ENCODE data around the gene GPA33. TPM values are rescaled to one million over a fixed set of nuclear protein-coding genes. Genes with fewer than 3 reads are reported as not detected.

GPA33 gene
- total RNA-seq, 1 experiment from 2014 or later: not detected

GRCh38 chr1:167111868-167112709, 21.9 kb upstream of the GPA33 start:
- Histone ChIP-seq H2BK12ac (ENCODE audit: insufficient read length, low read depth, low read length) (no peak overlapping the region), H3K79me1 (ENCODE audit: insufficient read depth, low read depth, low read length, poor library complexity, severe bottlenecking) (no peaks in the 10 kb centered on the region), H3K27me3 (ENCODE audit: insufficient read depth, low read length) (no peaks in the 10 kb centered on the region), H3K9me3 (ENCODE audit: control insufficient read depth, low read depth, low read length) (no peaks in the 10 kb centered on the region), H3K27ac (ENCODE audit: insufficient read length, low read depth, low read length) (no peak overlapping the region), H2BK20ac (ENCODE audit: low read depth, low read length, poor library complexity, severe bottlenecking) (no peak overlapping the region), H2BK120ac (ENCODE audit: low read depth, low read length, poor library complexity, severe bottlenecking) (no peak overlapping the region), H4K20me1 (ENCODE audit: control insufficient read depth, insufficient read depth, insufficient read length) (no peaks in the 10 kb centered on the region), H2BK15ac (ENCODE audit: low read depth, low read length) (no peak overlapping the region), H2BK5ac (ENCODE audit: insufficient read length, low read length) (no peak overlapping the region), H3K79me2 (ENCODE audit: insufficient read depth, low read length) (no peaks in the 10 kb centered on the region), H4K8ac (replicated peaks; ENCODE audit: insufficient read length, low read depth, low read length) (no peak overlapping the region), H2AFZ (ENCODE audit: low read length) (no peak overlapping the region), H3K9ac (ENCODE audit: extremely low read depth, insufficient read length, low read length) (no peak overlapping the region), H4K91ac (ENCODE audit: insufficient read length, low read depth, low read length) (no peak overlapping the region), H3T11ph (ENCODE audit: low read length) (no peak overlapping the region), H2AK5ac (ENCODE audit: insufficient read length, low read length) (no peak overlapping the region), H3K18ac (ENCODE audit: insufficient read length, low read depth, low read length) (no peak overlapping the region), H3K4ac (ENCODE audit: low read depth, low read length) (no peak overlapping the region), H3K56ac (ENCODE audit: insufficient read length, low read depth, low read length) (no peak overlapping the region), H4K5ac (ENCODE audit: insufficient read length, low read depth, low read length) (no peak overlapping the region), H3K4me2 (ENCODE audit: insufficient read depth, insufficient read length, low read length) (no peak overlapping the region), H3K23me2 (ENCODE audit: insufficient read length, low read depth, low read length, poor library complexity, severe bottlenecking) (no peaks in the 10 kb centered on the region), H3K14ac (ENCODE audit: insufficient read depth, low read length) (no peak overlapping the region), H3K4me1 (ENCODE audit: insufficient read depth, low read length) (0 out of 2 replicates have a peak, but pooled peaks cover 2% of the 10 kb centered on the region), H3K23ac (ENCODE audit: insufficient read length, low read depth, low read length) (no peak overlapping the region)
- Mint-ChIP-seq H3K27me3 (ENCODE audit: low read depth) (peaks cover 2% of the 10 kb centered on the region; the same call in 1 of the 2 replicates), H3K4me3 (no peak overlapping the region), H3K4me1 (peaks cover 25 to 28% of the 10 kb centered on the region in 2 experiments), H3K36me3 (ENCODE audit: insufficient read depth in 1 of 3, low read depth in 3 of 3) (peaks cover 0 to 3% (median 0%) of the 10 kb centered on the region in 3 experiments; a peak in 1 of 7 replicates), H3K9me3 (no peaks in the 10 kb centered on the region; a peak in 2 of 5 replicates), H3K27ac (no peak overlapping the region)
- DNase-seq: no peak
- TF ChIP-seq, protein P1, sequence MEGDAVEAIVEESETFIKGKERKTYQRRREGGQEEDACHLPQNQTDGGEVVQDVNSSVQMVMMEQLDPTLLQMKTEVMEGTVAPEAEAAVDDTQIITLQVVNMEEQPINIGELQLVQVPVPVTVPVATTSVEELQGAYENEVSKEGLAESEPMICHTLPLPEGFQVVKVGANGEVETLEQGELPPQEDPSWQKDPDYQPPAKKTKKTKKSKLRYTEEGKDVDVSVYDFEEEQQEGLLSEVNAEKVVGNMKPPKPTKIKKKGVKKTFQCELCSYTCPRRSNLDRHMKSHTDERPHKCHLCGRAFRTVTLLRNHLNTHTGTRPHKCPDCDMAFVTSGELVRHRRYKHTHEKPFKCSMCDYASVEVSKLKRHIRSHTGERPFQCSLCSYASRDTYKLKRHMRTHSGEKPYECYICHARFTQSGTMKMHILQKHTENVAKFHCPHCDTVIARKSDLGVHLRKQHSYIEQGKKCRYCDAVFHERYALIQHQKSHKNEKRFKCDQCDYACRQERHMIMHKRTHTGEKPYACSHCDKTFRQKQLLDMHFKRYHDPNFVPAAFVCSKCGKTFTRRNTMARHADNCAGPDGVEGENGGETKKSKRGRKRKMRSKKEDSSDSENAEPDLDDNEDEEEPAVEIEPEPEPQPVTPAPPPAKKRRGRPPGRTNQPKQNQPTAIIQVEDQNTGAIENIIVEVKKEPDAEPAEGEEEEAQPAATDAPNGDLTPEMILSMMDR (conservative IDR thresholded peaks at IDR 0.05): no peak
- WGBS (ENCODE audit: extremely low coverage, insufficient read length, low lambda C conversion rate): no CpG with 5 or more reads among the region's 4 CpGs
